ENCODE measurements around the gene BCAP31.

BCAP31 gene

DNA sequence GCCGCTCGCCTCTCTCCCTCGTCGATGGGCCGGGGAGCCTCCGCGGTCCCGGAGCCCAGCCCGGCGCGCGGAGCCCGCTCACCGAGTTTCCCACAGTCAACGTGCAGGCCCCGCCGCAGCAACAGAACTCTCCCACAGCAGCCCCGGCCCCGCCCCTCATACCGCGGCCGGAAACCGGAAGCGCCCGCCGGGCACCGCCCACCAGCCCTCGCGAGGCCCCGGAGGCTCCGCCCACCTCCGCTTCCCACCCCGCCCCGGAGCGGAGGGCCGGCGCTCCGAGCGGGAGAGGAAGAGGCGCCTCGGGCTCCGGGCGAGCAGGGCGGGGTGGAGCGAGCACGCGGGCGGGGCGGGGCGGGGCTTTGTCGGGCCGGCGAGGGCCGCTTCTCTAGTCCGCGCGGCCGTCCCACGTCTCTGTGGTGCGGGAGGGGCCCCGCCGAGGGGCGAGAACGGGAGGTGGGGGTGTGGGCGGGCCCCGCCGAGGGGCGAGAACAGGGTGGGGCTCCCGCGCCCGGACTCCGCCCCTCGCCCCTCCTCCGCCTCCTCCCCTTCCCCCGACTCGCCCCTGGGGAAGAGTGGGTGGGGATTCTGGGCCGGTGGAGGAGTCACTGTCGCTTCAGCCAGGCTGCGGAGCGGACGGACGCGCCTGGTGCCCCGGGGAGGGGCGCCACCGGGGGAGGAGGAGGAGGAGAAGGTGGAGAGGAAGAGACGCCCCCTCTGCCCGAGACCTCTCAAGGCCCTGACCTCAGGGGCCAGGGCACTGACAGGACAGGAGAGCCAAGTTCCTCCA is at the start of gene BCAP31, which contains the start of gene ABCD1:
Gene BCAP31, minus strand, starts transcription at position 136 of the 787 bp plus-strand sequence. CDS start 1,143 bp downstream, outside the sequence.
Gene ABCD1, plus strand, starts transcription at position 605 of the 787 bp plus-strand sequence. CDS start 411 bp downstream, outside the sequence.
- Mint-ChIP-seq H3K9me3 (no peaks in the 10 kb centered on the region), H3K36me3 (ENCODE audit: insufficient read depth) (peaks cover 21% of the 10 kb centered on the region), H3K27ac (ENCODE audit: low read depth) (peak within 1 kb of the TSS; percentile 78), H3K4me3 (peak within 1 kb of the TSS; percentile 80), H3K27me3 (no peaks in the 10 kb centered on the region), H3K4me1 (peaks cover 13% of the 10 kb centered on the region)
- ATAC-seq (replicated peaks; ENCODE audit: extremely low read depth, poor library complexity, severe bottlenecking), result peak; percentile 73
- DNase-seq (ENCODE audit: low spot score in 2 of 2), result peak; percentile 79 to 85

GRCh38 chrX:153773218-153773611 is 49.0 kb upstream of the BCAP31 start:
- H3K27ac Mint-ChIP-seq (ENCODE audit: low read depth), result no peak overlapping the region
- no peak for DNase-seq (ENCODE audit: low spot score in 2 of 2)
- no peaks in the 10 kb centered on the region for H3K27me3 Mint-ChIP-seq

DNA sequence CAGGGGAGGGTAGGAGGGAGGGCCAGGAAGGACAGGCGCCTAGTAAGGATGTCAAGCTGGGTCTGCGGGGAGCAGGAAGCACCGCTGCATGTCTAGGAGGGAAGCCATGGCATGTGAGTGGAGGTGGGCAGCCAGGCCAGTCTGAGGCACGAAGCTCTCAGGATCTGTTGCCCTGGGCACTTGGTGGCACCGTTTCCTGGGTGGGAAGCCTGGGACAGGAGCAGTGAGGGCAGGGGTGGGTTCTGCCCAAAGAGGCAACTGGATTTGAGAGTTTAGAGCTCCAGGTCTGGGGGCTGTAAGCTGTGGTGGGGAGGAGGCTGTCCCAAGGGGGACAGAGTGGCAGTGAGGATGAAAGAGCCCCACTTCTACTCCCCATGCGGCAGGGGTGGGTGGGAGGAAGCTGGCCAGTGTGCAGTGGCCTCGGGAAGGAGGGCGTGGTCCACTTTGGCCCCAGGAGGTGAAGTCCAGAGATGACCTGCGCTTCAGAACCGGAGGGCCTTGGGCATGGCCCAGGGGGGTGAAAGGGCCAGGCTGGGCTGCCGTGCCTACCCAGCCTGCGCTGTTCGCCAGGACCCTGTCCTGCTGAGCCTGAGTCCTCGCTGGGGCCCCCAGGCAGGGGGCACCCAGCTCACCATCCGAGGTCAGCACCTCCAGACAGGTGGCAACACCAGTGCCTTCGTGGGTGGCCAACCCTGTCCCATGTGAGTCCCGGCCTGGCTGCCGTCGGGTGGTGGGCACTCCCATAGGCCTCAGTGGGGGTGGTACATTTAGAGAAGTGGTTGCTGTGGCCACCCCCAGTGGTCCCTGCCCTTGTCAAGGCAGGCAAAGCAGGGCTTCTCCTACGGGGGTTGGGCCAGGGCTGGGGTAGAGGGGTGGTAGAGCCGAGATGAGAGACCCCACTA is 48.4 kb upstream of the BCAP31 start:
- Mint-ChIP-seq H3K4me1 (peaks cover 5% of the 10 kb centered on the region), H3K27me3 (no peaks in the 10 kb centered on the region), H3K9me3 (no peaks in the 10 kb centered on the region), H3K36me3 (ENCODE audit: insufficient read depth) (no peaks in the 10 kb centered on the region), H3K27ac (ENCODE audit: low read depth) (no peak overlapping the region), H3K4me3 (no peak overlapping the region)
- DNase-seq (ENCODE audit: low spot score in 2 of 2) (no peak), ATAC-seq (replicated peaks; ENCODE audit: extremely low read depth, poor library complexity, severe bottlenecking) (no peak)

More at GRCh38 chrX:153773218-153773611, 49.0 kb upstream of the BCAP31 start:
- ATAC-seq (replicated peaks; ENCODE audit: extremely low read depth, poor library complexity, severe bottlenecking), result no peak
- H3K4me1 Mint-ChIP-seq, result peaks cover 2% of the 10 kb centered on the region
- H3K4me3 Mint-ChIP-seq, result no peak overlapping the region
- no peaks in the 10 kb centered on the region for H3K9me3 Mint-ChIP-seq
- no peaks in the 10 kb centered on the region for H3K36me3 Mint-ChIP-seq (ENCODE audit: insufficient read depth)

- Mint-ChIP-seq H3K4me1 (peaks cover 8% of the 10 kb centered on the region), H3K9me3 (no peaks in the 10 kb centered on the region), H3K27ac (ENCODE audit: low read depth) (no peak overlapping the region), H3K36me3 (ENCODE audit: insufficient read depth) (no peaks in the 10 kb centered on the region), H3K4me3 (no peak overlapping the region), H3K27me3 (no peaks in the 10 kb centered on the region)
- DNase-seq (ENCODE audit: low spot score in 2 of 2), result no peak
- no peak for ATAC-seq (replicated peaks; ENCODE audit: extremely low read depth, poor library complexity, severe bottlenecking)
Observed at GRCh38 chrX:153771415-153772315, 47.5 kb upstream of the BCAP31 start.

GRCh38 chrX:153770601-153771414 is 46.6 kb upstream of the BCAP31 start:
- no peak for DNase-seq (ENCODE audit: low spot score in 2 of 2)
- no peaks in the 10 kb centered on the region for H3K36me3 Mint-ChIP-seq (ENCODE audit: insufficient read depth)
- no peaks in the 10 kb centered on the region for H3K27me3 Mint-ChIP-seq

DNA sequence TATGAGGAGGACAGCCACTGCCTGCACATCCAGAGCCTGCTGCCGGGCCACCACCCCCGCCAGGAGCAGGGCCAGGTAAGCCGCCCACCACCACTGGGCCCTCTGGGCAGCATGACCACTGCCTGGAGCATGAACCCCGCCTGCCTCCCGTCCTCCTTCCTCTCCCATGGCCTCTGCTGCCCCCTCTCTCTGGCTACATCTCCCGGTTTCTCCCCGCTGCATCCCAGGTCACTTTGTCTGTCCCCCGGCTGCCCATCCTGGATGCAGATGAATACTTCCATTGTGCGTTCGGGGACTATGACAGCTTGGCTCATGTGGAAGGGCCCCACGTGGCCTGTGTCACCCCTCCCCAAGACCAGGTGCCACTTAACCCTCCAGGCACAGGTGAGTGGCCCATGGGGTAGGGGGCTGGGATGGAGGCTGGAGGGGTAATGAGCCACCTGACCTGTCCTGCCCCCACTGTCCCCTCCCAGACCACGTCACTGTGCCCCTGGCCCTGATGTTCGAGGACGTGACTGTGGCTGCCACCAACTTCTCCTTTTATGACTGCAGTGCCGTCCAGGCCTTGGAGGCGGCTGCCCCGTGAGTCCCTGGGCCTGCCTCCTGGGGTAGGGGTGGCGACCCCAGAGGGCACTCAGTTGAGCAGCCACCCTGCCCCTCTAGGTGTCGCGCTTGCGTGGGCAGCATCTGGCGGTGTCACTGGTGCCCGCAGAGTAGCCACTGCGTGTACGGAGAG is 45.8 kb upstream of the BCAP31 start:
- DNase-seq (ENCODE audit: low spot score in 2 of 2), result no peak
- Mint-ChIP-seq H3K9me3 (no peaks in the 10 kb centered on the region), H3K36me3 (ENCODE audit: insufficient read depth) (no peaks in the 10 kb centered on the region), H3K4me1 (peaks cover 13% of the 10 kb centered on the region), H3K27ac (ENCODE audit: low read depth) (no peak overlapping the region), H3K27me3 (no peaks in the 10 kb centered on the region), H3K4me3 (no peak overlapping the region)
- ATAC-seq (replicated peaks; ENCODE audit: extremely low read depth, poor library complexity, severe bottlenecking), result no peak

More at GRCh38 chrX:153770601-153771414, 46.6 kb upstream of the BCAP31 start:
- Mint-ChIP-seq H3K4me1 (peaks cover 13% of the 10 kb centered on the region), H3K27ac (ENCODE audit: low read depth) (no peak overlapping the region), H3K9me3 (no peaks in the 10 kb centered on the region), H3K4me3 (no peak overlapping the region)
- ATAC-seq (replicated peaks; ENCODE audit: extremely low read depth, poor library complexity, severe bottlenecking), result no peak

- Mint-ChIP-seq H3K27ac (ENCODE audit: low read depth) (no peak overlapping the region), H3K4me1 (peaks cover 13% of the 10 kb centered on the region), H3K27me3 (no peaks in the 10 kb centered on the region), H3K4me3 (no peak overlapping the region), H3K36me3 (ENCODE audit: insufficient read depth) (no peaks in the 10 kb centered on the region), H3K9me3 (no peaks in the 10 kb centered on the region)
- ATAC-seq (replicated peaks; ENCODE audit: extremely low read depth, poor library complexity, severe bottlenecking), result no peak
- no peak for DNase-seq (ENCODE audit: low spot score in 2 of 2)
Observed at GRCh38 chrX:153769158-153769864, 45.1 kb upstream of the BCAP31 start.

GRCh38 chrX:153768311-153769157 is 44.3 kb upstream of the BCAP31 start:
- DNase-seq (ENCODE audit: low spot score in 2 of 2) (no peak), ATAC-seq (replicated peaks; ENCODE audit: extremely low read depth, poor library complexity, severe bottlenecking) (no peak)
- Mint-ChIP-seq H3K4me1 (peaks cover 19% of the 10 kb centered on the region), H3K27me3 (no peaks in the 10 kb centered on the region), H3K9me3 (no peaks in the 10 kb centered on the region), H3K36me3 (ENCODE audit: insufficient read depth) (no peaks in the 10 kb centered on the region), H3K4me3 (no peak overlapping the region), H3K27ac (ENCODE audit: low read depth) (no peak overlapping the region)

- no peak for ATAC-seq (replicated peaks; ENCODE audit: extremely low read depth, poor library complexity, severe bottlenecking)
- H3K4me3 Mint-ChIP-seq, result no peak overlapping the region
- no peak overlapping the region for H3K27ac Mint-ChIP-seq (ENCODE audit: low read depth)
Observed at GRCh38 chrX:153767674-153768055, 43.5 kb upstream of the BCAP31 start.

More at GRCh38 chrX:153767674-153768055, 43.5 kb upstream of the BCAP31 start:
- Mint-ChIP-seq H3K27me3 (no peaks in the 10 kb centered on the region), H3K36me3 (ENCODE audit: insufficient read depth) (no peaks in the 10 kb centered on the region), H3K9me3 (no peaks in the 10 kb centered on the region), H3K4me1 (peaks cover 19% of the 10 kb centered on the region)
- no peak for DNase-seq (ENCODE audit: low spot score in 2 of 2)
